Measurements from ENCODE around the gene NHEJ1. TPM values are rescaled to one million over a fixed set of nuclear protein-coding genes. Genes with fewer than 3 reads are reported as not detected.

Gene NHEJ1
- total and polyA plus RNA-seq, 9 of the 15 experiments (the other 6 are each of a cell fraction or from before 2014, with no cell fraction given) = 9.0 to 23.7 (median 13.9) TPM

DNA sequence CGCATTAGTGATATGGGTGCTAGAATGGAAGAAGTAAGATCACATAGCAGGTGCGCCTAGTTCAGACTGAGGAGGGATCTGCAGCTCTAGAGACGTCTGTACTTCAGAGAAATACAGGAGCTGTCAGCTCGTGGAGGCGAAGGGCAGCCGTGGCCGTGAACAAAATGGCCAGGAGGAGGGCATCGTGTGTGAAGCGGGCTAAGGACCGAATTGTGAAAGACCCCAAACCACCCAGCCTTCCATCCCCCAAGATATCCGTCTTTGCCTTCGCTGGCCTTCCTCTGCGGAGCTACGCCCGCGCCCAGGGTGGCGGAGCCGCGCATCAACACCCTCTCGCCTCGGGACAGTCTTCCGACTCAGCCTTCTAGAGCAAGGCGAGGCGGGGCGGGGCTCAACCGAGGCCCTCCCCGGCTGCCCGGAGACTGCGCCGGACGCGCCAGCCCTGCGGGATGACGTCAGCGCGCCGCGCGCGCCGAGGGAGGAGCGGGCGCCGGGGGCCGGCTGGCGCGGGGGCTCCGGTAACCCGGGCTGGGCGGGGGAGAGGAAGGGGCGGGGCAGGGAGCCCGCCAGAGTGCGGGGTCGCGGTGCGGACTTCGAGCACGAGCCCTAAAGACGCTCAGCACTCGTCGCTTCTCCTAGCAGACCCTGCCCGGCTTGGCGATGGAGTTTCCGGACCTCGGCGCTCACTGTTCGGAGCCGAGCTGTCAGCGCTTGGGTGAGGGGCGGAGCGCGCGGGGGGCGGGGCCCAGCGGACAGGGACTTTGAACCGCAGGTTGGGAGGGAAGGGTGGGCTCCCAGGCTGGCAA lies 45.9 kb upstream of the NHEJ1 start, which contains the start of gene ZFAND2B (continued):
- TF ChIP-seq, protein P1, sequence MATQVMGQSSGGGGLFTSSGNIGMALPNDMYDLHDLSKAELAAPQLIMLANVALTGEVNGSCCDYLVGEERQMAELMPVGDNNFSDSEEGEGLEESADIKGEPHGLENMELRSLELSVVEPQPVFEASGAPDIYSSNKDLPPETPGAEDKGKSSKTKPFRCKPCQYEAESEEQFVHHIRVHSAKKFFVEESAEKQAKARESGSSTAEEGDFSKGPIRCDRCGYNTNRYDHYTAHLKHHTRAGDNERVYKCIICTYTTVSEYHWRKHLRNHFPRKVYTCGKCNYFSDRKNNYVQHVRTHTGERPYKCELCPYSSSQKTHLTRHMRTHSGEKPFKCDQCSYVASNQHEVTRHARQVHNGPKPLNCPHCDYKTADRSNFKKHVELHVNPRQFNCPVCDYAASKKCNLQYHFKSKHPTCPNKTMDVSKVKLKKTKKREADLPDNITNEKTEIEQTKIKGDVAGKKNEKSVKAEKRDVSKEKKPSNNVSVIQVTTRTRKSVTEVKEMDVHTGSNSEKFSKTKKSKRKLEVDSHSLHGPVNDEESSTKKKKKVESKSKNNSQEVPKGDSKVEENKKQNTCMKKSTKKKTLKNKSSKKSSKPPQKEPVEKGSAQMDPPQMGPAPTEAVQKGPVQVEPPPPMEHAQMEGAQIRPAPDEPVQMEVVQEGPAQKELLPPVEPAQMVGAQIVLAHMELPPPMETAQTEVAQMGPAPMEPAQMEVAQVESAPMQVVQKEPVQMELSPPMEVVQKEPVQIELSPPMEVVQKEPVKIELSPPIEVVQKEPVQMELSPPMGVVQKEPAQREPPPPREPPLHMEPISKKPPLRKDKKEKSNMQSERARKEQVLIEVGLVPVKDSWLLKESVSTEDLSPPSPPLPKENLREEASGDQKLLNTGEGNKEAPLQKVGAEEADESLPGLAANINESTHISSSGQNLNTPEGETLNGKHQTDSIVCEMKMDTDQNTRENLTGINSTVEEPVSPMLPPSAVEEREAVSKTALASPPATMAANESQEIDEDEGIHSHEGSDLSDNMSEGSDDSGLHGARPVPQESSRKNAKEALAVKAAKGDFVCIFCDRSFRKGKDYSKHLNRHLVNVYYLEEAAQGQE (IDR thresholded peaks at IDR 0.05; ENCODE audit: borderline replicate concordance) = no peak
- TF ChIP-seq, protein P1 (CRISPR knock-in tag; IDR thresholded peaks at IDR 0.05; ENCODE audit: low read depth) = peak; percentile 57; the same call in 1 of the 2 replicates
- TF ChIP-seq PHF8 (IDR thresholded peaks at IDR 0.05; ENCODE audit: borderline replicate concordance, low read length) (peak; percentile 79; the same call in 1 of the 2 replicates), ZNF695 (CRISPR knock-in tag; IDR thresholded peaks at IDR 0.05) (no peak), MAZ (CRISPR knock-in tag; conservative IDR thresholded peaks at IDR 0.05 in 1 of 2, IDR thresholded peaks at IDR 0.05 in 1 of 2) (peak; percentile 68 to 79), TBP (optimal IDR thresholded peaks at IDR 0.05; ENCODE audit: low read depth, low read length) (peak; percentile 48), RFX7 (CRISPR knock-in tag; IDR thresholded peaks at IDR 0.05) (no peak), PYGO2 (tag; IDR thresholded peaks at IDR 0.05) (no peak), ZNF175 (CRISPR knock-in tag; IDR thresholded peaks at IDR 0.05; ENCODE audit: low read depth) (no peak), CXXC5 (CRISPR knock-in tag; IDR thresholded peaks at IDR 0.05) (peak; percentile 78), ZNF699 (CRISPR knock-in tag; IDR thresholded peaks at IDR 0.05; ENCODE audit: insufficient replicate concordance) (no peak), NCOA2 (IDR thresholded peaks at IDR 0.05; ENCODE audit: partially characterized antibody in 2 of 2) (no peak), ZNF830 (CRISPR knock-in tag; IDR thresholded peaks at IDR 0.05) (no peak), FOSL1 (tag; conservative IDR thresholded peaks at IDR 0.05) (0 out of 2 replicates have a peak, but pooled peaks have one; percentile 29)
- TF ChIP-seq, protein P2, sequence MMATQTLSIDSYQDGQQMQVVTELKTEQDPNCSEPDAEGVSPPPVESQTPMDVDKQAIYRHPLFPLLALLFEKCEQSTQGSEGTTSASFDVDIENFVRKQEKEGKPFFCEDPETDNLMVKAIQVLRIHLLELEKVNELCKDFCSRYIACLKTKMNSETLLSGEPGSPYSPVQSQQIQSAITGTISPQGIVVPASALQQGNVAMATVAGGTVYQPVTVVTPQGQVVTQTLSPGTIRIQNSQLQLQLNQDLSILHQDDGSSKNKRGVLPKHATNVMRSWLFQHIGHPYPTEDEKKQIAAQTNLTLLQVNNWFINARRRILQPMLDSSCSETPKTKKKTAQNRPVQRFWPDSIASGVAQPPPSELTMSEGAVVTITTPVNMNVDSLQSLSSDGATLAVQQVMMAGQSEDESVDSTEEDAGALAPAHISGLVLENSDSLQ (IDR thresholded peaks at IDR 0.05) = 0 out of 2 replicates have a peak, but pooled peaks have one; percentile 13
- TF ChIP-seq, protein P3, sequence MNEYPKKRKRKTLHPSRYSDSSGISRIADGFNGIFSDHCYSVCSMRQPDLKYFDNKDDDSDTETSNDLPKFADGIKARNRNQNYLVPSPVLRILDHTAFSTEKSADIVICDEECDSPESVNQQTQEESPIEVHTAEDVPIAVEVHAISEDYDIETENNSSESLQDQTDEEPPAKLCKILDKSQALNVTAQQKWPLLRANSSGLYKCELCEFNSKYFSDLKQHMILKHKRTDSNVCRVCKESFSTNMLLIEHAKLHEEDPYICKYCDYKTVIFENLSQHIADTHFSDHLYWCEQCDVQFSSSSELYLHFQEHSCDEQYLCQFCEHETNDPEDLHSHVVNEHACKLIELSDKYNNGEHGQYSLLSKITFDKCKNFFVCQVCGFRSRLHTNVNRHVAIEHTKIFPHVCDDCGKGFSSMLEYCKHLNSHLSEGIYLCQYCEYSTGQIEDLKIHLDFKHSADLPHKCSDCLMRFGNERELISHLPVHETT (CRISPR knock-in tag; conservative IDR thresholded peaks at IDR 0.05 in 1 of 2, IDR thresholded peaks at IDR 0.05 in 1 of 2) = peak in 1 of 2 experiments; percentile 82; a peak in 2 of 4 replicates

All from K562 (cell line).